NCI-H2171 treated with DMSO at 0.1 percent for 48 hours (cell line): ENCODE measurements around the gene PIP5K1A.
"Not testable (repeated sequence)": the region's sequence is repeated elsewhere in the genome, so short reads cannot be mapped to it uniquely, and the experiment has no call there.

Experiments
- DNase-seq: peaks from one replicate; lab custom pipeline; 2025; lab: John Stamatoyannopoulos, UW

The PIP5K1A gene

DNA sequence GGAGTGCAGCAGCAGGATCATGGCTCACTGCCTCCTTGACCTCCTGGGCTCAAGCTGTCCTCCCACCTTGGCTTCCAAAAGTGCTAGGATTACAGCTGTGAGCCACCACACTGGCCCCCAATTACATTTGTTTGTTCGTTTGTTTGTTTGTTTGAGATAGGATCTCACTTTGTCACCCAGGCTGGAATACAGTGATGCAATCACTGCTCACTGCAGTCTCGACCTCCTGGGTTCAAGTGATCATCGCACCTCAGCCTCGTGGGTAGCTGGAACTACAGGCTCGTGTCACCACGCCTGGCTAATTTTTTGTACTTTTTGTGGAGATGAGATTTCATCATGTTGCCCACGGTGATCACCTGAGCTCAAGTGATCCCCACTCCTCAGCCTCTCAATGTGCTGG is 6.3 kb upstream of the PIP5K1A start:
- no peak for DNase-seq

DNA sequence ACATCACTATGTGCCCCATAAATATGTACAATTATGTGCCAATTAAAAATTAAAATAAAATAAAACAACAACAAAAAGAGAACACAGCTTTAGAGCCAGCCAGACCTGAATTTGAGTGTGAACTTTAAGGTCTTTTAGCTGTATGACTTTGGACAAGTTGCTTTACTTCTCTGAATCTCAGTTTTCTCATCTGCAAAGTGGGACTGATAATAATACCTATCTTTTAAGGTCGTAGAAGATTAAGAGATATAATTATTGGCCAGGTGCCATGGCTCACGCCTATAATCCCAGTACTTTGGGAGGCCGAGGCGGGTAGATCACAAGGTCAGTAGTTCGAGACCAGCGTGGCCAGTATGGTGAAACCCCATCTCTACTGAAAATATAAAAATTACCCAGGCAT is 5.0 kb upstream of the PIP5K1A start:
- no peak for DNase-seq

DNA sequence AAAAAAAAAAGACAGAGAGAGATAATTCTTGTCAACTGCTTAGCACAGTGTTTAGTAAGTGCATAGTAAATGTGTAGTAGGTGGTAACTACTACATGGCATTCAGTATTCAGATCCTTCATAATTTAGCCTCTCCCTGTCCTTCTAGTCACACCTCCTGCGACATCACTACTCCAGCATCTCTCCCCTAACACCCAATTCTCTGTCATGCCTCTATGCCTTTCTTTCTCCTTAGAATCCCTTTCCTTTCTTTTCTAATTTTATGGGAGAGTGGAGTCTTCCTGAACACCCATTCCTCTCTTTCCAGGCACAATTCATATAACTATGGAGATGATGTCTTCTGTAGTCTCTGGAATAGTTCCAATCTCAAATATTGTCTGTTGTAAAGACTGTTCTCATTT is 4.5 kb upstream of the PIP5K1A start:
- DNase-seq: no peak

DNA sequence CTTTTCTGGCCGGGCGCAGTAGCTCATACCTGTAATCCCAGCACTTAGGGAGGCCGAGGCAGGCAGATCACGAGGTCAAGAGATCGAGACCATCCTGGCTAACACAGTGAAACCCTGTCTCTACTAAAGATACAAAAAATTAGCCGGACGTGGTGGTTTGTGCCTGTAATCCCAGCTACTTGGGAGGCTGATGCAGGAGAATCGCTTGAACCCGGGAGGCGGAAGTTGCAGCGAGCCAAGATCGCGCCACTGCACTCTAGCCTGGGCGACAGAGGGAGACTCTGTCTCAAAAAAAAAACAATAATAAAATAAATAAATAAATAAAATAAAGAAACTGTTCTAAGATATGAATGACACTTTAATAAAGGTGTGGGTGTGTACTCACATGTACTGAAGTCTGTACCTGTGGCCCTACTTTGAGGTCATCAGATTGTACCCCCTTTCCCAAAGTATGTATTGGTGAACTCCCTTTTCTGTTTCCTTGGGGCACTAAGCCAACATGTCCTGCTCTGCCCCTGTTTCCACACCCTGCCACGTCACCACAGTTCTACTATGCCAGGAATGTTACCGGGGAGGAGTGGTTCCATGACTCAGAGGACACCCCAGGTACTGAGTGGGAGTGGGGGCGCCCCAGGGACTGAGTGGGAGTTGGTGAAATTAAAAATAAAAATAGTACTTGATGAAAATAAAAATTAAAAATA is 3.3 kb upstream of the PIP5K1A start:
- not testable (repeated sequence) for DNase-seq

DNA sequence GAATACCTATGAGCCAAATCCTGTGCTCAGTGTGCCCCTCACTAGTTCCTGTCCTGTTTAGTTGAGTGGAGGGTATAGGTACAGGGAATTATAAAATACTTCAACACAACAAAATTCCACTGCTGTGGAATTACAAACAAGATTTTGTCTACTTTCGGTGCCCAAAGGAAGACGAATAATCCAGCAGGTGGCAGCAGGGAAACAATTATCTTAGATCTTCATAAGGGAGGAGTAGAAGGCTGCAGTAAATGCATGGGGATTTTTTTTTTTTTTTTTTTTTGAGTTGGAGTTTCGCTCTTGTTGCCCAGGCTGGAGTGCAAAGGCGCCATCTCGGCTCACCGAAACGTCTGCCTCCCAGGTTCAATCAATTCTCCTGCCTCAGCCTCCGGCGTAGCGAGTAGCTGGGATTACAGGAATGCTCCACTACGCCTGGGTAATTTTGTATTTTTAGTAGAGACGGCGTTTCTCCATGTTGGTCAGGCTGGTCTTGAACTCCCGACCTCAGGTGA is 2.0 kb upstream of the PIP5K1A start:
- peak; percentile 94 for DNase-seq

DNA sequence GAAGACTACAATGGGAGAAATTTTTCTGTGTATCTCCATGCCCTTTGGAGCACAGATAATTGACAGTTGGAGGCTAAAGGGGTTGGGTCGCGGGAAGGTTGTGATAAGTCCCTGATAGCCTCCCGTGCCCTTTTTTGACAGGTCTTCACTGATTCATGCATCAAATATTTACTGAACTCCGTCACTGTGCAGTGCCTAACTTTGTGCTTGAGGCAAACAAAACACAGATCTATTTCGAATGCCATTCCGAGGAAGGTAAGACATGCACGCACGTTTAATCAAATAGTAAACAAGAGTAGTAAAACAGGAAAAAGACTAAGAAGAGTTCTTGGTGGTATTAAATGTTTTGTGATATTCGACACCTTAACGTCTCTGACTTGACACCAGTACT is 494 bp upstream of the PIP5K1A start:
- no peak for DNase-seq

DNA sequence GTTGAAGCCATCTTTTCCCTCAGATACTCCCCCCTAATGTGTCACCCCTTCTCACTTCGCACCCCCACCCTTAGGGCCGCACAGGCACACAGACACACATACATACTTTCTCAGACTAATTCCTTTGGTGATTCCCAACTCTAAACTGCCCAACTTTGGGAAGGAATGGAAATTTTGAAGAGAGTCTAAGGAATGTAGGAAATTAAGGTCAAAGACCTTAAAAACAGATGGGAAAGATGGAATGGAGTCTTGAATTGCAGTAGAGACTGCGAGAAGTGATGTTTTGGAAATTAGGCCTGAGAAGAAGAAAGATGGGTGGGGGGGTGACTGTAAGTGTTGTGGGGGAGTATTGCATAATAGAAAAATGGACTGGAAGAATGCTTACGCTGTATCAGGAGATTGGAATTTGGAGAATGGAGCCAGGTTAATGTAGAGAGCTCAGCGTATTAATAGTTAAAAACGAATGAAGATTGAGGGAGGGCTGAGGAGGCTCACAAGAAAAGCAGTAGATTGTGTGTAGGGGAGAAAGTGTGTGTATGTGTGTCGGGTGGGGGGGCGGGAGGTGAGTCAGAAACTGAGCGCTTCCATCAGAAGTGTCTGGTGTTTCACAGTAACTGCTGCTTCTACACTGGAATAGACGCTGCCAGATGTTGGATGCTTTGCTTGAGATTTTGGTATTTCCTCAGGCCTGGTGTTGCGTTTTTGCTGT is 1.7 kb downstream of the PIP5K1A start:
- no peak for DNase-seq

DNA sequence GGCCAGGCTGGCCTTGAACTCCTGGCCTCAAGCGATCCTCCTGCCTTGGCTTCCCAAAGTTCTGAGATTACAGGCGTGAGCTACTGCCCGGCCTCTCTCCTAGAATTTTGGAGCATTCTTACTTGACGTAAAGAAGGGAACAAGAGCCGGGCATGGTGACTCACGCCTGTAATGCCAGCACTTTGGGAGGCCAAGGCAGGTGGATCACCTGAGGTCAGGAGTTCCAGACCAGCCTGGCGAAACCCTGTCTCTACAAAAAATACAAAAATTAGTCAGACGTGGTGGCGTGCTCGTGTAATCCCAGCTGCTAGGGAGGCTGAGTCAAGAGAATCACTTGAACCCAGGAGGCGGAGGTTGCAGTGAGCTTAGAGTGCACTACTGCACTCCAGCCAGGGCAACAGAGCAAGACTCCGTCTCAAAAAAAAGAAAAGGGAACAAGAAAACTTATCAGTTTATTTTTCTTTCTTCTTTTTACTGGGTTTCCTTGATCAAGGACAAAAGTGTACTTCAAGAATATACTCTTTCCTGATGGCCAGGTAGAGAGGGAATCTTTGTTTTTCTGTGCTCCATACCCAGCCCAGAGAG is 7.1 kb downstream of the PIP5K1A start:
- not testable (repeated sequence) for DNase-seq

DNA sequence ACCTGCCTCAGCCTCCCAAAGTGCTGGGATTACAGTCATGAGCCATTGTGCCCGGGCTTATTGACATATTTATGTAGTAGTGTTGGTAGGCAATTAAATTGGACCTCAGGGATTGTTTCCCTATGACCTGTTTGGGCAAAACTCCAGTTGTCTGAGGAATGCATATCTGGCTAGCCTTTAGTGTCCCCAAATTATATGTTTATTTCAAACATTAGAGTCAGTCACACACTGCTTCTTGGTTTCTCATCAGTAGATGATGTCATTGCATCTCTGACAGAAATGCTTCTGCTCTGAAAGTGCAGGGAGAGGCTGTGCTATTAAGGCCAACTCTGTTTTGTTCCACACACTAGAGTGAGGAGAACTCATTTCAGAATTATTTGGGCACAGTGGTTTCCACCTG is 12.5 kb downstream of the PIP5K1A start:
- DNase-seq: no peak

DNA sequence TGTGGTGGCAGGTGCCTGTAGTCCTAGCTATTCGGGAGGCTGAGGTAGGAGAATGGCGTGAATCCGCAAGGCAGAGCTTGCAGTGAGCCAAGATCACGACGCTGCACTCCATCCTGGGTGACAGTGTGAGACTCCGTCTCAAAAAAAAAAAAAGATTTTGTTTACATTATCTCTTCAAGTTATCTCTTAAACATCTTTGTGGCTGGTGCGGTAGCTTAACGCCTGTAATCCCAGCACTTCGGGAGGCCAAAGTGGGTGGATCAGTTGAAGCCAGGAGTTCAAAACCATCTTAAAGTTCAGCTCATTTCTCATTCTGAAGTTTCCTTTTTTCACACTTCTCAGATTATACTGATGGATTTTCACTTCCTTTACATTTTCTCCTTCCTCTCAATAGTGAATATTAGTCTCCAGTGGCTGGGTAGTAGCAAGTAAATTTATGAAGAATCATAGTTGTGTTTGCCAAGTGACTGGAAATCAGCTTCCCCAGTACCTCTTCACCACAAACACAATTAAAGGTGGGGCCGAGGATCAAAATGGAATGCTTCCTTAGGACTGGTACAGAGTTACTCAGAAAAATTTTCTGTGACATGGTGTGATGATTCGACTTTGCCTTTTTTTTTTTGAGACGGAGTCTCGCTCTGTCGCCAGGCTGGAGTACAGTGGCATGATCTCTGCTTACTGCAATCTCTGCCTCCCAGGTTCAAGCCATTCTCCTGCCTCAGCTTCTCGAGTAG is 13.8 kb downstream of the PIP5K1A start:
- DNase-seq: no peak

DNA sequence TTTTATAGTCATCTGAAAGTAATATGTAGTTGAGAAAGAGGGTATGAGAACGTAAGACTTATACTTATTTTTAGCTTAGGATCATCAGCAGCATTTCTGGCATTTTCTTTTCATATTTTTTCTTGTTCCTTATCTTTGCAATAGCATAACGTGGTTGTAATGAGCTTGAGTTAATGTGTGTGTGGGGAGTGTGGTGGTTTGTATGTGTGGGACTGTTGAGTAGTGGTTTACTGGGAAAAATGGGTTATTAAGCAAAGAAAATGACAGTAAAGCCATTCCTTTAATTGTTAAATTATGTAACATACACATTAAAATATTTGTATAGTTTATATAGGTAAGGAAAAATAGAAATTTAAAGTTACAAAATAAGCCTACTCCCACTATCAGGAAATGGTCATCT is 15.2 kb downstream of the PIP5K1A start:
- DNase-seq: no peak

DNA sequence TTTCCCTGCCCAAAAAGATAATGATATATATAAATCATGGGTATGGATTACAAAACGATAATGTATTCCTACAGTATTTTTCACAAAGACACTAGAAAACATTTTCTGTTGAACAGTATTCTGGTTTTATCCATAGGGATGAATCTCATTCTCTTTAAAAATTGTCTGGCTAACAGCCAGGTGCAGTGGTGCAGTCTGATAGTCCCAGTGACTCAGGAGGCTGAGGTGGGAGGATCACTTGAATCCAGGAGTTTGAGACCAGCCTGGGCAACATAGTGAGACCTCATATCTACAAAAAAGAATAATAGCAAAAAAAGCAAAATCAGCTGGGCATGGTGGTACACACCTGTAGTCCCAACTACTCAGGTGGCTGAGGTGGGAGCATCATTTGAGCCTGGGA is 23.3 kb downstream of the PIP5K1A start:
- no peak for DNase-seq

DNA sequence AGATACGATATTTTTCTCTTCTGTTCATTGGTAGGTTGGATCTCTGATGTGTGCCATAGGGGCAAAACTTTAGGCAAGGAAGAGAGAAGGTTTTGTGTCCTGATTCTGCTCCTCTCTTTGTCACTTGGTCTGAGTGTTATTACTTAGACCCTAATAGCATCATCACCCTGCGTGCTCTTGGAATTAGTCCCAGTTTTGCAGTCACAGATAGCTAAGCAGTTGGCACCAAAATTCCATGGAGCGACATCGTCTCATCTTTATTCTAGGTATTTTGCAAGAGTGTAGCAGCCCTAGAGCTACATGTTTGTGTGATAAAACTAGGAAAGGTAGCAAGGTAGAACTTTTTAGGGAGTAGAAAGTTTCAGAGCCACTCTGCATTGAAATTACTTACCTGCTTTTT is 23.8 kb downstream of the PIP5K1A start:
- DNase-seq: no peak

DNA sequence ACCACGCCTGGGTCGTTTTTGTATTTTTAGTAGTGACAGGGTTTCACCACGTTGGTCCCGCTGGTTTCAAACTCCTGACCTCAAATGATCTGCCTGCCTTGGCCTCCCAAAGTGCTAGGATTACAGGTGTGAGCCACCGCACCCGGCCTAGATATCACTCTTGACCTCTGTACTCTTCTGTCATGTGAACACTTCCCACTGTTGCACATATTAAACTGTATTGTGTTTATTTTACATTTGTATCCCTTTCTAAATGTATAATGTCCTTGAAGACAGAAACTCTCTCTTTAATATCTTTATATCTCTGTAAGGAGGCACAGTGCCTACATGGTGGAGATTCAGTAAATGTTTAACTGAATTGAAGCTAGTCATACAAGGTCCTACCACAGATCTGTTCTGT is 36.9 kb downstream of the PIP5K1A start:
- DNase-seq: no peak

DNA sequence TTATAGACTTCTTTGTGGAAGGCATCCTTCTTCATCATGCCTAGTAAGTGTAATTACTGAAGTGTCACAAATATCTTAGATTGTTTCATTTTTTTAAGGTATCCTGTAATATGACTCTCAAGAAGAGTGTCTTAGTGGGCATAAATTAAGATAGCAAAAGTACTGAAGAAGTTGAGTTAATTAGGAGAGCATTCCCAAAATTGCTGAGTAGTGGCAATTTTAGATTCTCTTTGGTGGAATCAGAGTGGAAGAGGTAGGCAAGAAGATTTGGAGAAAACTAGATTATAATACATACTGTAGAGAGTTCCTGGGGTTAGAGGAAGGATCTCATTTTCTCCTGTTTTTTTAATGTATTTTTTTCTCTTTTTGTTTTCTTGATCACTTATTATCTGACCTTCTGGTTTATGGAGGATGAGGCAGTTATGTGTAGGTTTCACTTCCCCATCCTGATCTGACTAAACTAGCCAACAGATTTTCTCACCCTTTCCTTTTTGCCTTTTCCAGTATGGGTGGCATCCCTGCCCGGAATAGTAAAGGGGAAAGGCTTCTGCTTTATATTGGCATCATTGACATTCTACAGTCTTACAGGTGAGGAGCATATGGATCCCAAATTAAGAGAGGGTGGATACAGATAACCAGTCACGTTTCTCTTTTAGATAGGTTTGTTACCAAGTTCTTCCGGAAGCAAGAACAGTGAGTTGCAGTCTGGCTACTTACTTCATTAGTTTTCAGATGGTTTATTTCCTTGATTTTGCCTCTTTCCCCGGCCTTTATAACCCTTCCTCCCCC is 39.5 kb downstream of the PIP5K1A start:
- DNase-seq: no peak

DNA sequence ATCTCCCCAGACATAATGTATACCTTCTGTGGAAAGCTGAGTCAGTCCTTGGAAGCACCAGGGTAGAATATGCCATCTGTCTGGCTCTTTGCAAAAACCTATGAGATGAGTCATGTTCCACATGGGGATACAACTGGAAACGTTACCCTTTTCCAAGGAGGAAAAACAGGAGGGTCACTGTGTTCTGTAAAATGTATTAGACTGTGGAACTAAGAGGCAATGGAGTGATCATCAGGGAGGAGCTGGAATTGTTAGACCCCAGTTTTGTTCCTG is 40.1 kb downstream of the PIP5K1A start:
- peak; percentile 87 for DNase-seq

DNA sequence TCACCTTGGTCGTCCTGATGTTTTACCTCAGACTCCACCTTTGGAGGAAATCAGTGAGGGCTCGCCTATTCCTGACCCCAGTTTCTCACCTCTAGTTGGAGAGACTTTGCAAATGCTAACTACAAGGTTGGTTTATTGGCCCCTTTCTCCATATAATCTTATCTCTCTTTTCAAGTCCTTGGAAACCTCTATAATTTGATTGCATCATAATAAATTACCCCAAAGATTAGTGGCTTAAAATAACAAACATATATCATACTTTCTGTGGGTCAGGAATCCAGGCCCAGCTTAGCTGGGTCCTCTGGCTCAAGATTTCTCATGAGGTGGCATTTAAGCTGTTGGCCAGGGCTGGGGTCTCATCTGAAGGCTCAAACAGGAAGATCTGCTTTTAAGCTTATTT is 44.1 kb downstream of the PIP5K1A start:
- DNase-seq: no peak

DNA sequence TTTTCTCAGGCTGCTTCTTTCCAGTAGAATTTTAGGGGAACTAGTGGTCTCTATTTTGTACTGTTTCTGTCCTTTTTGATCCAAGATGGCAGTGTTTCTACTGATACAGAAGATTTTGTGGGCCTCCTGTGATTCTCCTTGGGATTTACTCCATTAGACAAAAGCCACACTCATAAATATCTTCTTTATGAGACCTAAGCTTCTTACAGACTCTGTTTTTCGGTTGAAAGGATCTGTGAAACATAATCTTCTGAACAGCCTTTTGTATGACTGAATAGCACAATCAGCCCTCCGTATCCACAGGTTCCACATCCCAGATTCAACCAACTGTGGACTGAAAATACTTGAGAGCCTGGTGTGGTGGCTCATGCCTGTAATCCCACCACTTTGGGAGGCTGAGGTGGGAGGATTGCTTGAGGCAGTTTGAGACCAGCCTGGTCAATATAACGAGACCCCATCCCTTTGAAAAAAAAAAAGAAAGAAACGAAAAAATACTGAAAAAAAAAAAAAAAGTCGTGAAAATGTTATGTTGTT is 45.4 kb downstream of the PIP5K1A start:
- no peak for DNase-seq

DNA sequence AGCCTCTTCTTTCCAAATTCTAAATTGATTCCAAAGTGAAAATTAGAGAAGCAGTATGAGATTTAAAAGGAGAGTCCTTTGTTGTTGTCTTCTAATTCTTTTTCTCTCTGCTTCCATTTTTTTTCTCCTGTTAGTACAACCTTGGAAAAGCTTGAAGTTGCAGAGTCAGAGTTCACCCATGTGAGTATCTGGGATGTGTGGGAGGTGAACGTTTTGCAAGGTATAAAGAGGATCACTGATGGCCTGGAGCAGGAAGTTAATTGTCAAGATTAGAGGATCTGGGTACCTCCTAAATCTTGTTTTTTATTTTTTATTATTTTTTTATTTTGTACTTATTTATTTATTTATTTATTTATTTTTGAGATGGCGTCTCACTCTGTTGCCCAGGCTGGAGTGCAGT is 48.4 kb downstream of the PIP5K1A start:
- DNase-seq: no peak

DNA sequence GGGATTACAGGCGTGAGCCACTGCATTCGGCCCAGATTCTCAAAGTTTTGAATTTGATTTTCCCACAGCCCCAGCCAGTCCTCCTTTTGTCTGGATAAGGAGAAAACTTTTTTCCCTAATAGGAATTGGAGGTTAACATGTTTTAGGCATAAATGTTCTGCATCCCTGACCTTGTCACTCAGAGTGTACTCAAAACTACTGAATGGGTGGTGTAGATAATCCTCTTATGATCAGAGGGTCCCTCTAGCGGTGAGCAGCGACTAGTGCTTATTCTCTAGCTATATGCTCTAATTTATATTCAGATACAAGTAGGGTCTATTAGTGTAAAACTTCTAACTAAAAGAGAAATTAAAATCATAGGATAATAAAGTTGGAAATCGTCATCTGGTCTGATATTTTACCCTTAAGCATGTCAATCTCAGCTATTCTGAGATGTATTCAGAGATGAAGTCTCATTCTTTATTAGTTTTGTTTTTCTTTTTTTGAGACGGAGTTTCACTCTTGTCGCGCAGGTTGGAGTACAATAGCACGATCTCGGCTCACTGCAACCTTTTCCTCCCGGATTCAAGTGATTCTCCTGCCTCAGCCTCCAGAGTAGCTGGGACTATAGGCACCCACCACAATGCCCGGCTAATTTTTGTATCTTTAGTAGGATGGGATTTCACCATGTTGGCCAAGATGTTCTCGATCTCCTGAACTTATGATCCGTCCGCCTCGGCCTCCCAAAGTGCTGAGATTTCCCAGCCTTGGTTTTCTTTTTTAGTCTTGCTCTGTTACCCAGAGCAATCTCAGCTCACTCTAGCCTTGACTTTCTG is 53.5 kb downstream of the PIP5K1A start:
- peak; percentile 87 for DNase-seq
